Activated naive CD8-positive, alpha-beta T cell treated with anti-CD3 and anti-CD28 coated beads, Interleukin-2, amount 50 U/mL, for 24 hours (primary cell): ENCODE results near the gene RPS14.
A peak's percentile ranks its signal among the peaks of the same experiment; 100 is the strongest.
"Not testable (repeated sequence)": the region's sequence is repeated elsewhere in the genome, so short reads cannot be mapped to it uniquely, and the experiment has no call there.

Source experiments
- ATAC-seq: fragments of 150-1000 bp; cut with Tn5 transposase; one replicate; pipeline ENCODE4 v1.10.0; 2021
- DNase-seq: peaks from one replicate; pipeline ENCODE4 v3.0.0; 2021
- H3K27ac Mint-ChIP-seq: one replicate; pipeline ENCODE4 v1.8.0; 2021; ENCODE audit warnings: mild to moderate bottlenecking, mixed read lengths
- H3K27me3 Mint-ChIP-seq: one replicate; pipeline ENCODE4 v1.8.0; 2021; ENCODE audit warnings: mixed read lengths
- H3K36me3 Mint-ChIP-seq: one replicate; pipeline ENCODE4 v1.8.0; 2021; ENCODE audit warnings: low read depth, mixed read lengths
- H3K4me1 Mint-ChIP-seq: one replicate; pipeline ENCODE4 v1.8.0; 2021; ENCODE audit warnings: mixed read lengths
- H3K4me3 Mint-ChIP-seq: one replicate; pipeline ENCODE4 v1.8.0; 2021; ENCODE audit warnings: mild to moderate bottlenecking, moderate library complexity, mixed read lengths
- H3K9me3 Mint-ChIP-seq: one replicate; pipeline ENCODE4 v1.8.0; 2021; ENCODE audit warnings: mixed read lengths

RPS14 gene

DNA sequence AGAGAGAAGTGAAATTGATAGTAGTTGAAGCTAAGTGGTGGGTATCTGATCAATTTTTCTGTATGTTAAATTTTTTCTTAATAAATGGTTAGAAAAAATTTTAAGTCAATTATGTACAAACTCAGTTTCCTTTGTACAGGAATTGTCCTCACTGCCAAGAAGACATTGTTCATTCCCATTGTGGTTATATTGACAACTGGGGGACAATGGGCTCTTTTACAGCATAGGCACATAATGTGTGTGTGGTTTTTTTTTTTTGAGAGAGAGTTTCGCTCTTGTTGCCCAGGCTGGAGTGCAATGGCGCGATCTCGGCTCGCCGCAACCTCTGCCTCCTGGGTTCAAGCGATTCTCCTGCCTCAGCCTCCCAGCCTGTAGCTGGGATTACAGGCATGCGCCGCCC lies 23.4 kb downstream of the RPS14 start:
- H3K4me3 Mint-ChIP-seq, H3K27ac Mint-ChIP-seq, H3K9me3 Mint-ChIP-seq, DNase-seq, ATAC-seq, H3K4me1 Mint-ChIP-seq, H3K27me3 Mint-ChIP-seq, H3K36me3 Mint-ChIP-seq: not testable (repeated sequence)

DNA sequence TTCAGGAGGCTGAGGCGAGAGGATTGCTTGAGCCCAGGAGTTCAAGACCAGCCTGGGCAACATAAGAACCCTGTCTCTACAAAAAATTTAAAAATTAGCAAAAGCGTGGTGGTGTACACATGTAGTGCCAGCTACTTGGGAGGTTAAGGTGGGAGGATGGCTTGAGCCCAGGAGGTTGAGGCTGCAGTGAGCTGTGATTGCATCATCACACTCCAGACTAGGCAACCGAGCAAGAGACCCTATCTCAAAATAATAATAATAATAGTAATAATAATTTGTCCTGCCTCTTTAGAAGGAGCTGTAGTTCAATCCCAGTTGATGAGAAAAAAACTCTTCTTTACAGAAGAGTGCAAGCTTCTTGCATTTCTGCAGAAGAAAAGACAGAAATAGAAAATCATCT lies 26.8 kb downstream of the RPS14 start:
- Mint-ChIP-seq H3K27me3 (peaks cover 2% of the 10 kb centered on the region), H3K4me1 (peaks cover 15% of the 10 kb centered on the region), H3K36me3 (no peaks in the 10 kb centered on the region), H3K4me3 (no peak overlapping the region), H3K27ac (no peak overlapping the region), H3K9me3 (no peaks in the 10 kb centered on the region)
- DNase-seq (no peak), ATAC-seq (no peak)

DNA sequence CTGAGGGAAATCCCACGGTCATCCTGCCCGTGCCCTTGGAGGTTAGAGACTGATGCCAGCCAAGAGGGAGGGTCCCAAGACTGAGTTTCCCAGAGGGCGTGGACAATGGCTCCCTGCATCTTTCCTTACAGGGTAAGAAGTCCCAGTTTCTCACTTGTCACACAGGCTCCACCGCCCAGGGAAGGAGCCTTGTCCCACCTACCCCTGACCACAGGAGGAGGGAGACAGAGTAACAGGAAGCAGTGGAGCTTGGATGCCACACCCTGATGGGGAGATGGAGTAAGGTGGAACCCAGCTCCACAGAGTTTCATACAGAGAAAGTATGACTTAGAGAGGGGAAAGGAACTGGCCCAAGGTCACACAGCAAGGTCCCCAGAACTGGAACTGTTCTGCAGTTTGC lies 27.5 kb downstream of the RPS14 start:
- peaks cover 15% of the 10 kb centered on the region for H3K4me1 Mint-ChIP-seq
- H3K27ac Mint-ChIP-seq = peak overlapping the region; percentile 8
- H3K9me3 Mint-ChIP-seq = no peaks in the 10 kb centered on the region
- DNase-seq = no peak
- ATAC-seq = no peak
- H3K4me3 Mint-ChIP-seq = no peak overlapping the region
- no peaks in the 10 kb centered on the region for H3K36me3 Mint-ChIP-seq
- peaks cover 2% of the 10 kb centered on the region for H3K27me3 Mint-ChIP-seq

DNA sequence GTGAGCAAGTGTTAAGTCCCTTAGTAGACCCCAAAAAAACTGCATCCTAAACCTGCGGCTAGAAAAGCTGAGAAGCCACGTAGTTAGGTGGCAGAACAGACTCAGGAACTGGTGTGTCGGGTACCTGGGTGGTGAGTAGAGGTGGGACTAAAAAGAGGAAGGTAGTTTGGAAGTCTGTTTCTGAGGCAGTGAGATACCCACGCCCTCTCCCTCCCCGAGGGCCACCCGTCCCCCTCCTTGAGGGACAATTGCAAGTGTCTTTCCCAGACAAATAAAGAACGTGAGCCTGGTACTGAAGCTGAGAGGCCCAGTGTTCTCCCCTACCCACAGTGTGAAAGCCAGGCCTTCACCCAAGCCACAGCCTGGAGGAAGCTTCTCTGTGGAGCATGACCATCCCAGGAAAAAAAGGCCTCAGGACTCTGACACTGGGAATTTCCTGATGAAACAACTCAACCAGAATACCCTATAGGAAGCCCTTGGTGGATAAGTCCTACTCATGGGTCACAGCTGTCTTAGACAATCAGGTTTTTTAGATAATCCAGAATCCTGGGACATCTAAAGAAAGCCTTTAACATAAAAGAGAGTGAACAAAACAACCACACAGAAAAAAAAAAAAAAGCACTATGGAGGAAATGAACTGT lies 29.8 kb downstream of the RPS14 start:
- DNase-seq (no peak), ATAC-seq (no peak)
- Mint-ChIP-seq H3K4me3 (no peak overlapping the region), H3K36me3 (no peaks in the 10 kb centered on the region), H3K27me3 (peaks cover 2% of the 10 kb centered on the region), H3K9me3 (no peaks in the 10 kb centered on the region), H3K4me1 (peaks cover 22% of the 10 kb centered on the region), H3K27ac (peak overlapping the region; percentile 15)

DNA sequence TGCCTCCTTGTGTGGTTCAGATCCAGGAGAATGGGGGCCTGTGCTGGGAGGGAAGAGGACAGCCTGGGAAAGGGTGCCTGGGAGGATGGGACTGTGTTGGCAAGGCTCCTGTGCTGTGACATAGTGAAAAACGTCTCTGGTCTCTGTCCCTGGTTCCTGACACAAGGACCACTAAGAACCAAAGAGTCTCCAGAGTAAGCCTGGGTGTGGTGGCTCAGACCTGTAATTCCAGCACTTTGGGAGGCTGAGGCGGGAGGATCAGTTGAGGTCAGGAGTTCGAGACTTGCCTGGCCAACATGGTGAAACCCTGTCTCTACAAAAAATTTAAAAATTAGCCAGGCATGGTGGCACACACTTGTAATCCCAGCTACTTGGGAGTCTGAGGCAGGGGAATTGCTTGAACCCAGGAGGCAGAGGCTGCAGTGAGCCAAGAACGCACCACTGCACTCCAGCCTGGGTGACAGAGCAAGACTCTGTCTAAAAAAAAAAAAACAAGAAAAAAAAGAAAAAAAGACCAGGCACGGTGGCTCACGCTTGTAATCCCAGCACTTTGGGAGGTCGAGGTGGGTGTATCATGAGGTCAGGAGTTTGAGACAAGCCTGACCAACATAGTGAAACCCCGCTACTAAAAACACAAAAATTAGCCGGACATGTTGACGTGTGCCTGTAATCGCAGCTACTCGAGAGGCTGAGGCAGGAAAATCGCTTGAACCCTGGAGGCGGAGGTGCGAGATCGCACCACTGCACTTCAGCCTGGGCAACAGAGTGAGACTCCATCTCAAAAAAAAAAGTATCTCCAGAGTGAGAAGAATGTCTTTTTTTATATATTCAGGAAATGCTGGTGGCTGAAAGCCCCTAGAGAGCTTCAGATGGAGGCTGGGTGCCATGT lies 35.4 kb downstream of the RPS14 start:
- peak overlapping the region; percentile 98 for H3K4me3 Mint-ChIP-seq
- ATAC-seq, H3K27me3 Mint-ChIP-seq, DNase-seq, H3K9me3 Mint-ChIP-seq: not testable (repeated sequence)
- H3K4me1 Mint-ChIP-seq = peaks cover 49% of the 10 kb centered on the region
- peaks cover 19% of the 10 kb centered on the region for H3K36me3 Mint-ChIP-seq
- H3K27ac Mint-ChIP-seq = peak overlapping the region; percentile 99

DNA sequence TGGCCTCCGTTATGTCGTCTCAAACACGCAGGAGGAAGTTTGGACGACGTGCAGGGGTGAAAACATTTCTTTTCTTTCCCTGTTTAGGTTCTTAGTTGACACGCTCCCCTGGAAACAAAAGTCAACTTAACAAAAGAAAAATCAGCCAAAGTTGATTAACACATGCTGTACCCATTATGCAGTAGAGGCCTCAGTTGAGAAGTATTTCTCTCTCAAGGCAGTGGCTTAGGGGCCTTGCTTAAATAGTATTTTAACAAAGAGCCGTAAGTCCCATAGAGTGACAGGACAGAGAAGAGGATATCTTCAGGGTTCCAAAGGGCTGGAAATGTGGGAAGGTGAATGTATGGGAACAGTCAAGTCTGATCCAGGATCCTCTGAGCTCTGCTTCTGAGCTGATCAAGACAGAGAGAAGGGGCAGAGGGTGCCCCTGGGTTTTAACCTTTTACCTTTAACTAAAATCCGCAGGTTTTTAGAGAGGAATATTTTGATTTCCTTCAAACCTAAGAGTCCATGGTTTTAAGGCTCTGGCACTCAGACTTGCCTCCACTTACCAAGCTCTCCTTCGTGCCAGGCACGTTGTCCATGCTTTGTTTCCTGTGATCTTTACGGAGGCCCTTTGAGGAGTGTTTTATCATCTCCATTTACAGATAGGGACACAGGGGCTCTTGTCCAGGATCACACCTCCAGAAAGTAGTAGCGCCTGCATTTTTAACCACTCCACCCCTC lies 36.2 kb downstream of the RPS14 start:
- no peaks in the 10 kb centered on the region for H3K9me3 Mint-ChIP-seq
- peak overlapping the region; percentile 99 for H3K27ac Mint-ChIP-seq
- peaks cover 51% of the 10 kb centered on the region for H3K4me1 Mint-ChIP-seq

DNA sequence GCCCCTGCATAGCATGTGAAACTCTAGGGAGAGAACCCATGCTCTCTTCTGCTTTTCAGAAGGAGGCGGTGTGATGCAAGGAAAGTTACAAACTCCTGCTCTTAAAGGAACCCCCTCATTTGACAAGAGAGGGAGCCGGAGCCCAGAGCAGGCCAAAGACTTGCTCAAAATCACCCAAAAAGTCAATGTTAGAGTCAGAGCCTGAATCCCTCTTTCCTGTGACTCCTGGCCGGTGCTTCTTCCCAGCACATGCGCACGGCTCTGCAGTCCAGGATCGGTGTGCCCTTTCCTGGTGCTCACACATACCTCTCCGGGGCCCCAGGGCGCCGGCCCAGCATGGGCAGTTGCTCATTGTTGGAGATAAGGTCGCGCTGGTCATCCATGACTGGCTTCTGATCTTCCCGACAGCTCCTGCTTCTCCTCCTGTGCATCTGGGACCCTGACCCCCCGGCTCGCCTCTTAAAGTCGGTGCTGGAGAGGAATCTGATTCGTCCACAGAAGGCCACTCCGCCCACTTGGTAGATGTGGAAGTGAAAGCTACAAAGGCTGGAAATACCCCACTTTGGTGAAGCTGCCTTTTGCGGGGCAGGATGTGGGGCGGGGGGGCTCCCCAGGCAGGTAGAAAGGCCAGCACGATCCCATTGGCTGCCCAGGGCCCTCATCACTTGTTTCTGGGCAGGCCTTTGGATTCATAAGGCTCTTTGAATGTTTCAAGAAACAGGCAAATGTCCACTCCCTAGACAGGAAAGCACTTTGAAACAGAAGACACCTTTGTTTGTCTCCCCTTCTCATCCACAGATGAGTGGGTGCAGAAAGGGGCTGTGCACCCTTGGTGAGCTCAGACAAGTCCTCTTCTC lies 37.0 kb downstream of the RPS14 start, which contains the start of gene CD74:
Gene CD74, minus strand, starts transcription at position 592 of the 857 bp plus-strand sequence. Its CDS starts 161 bp downstream, at position 431.
- ATAC-seq (peak; percentile 89), DNase-seq (peak; percentile 93)
- no peaks in the 10 kb centered on the region for H3K9me3 Mint-ChIP-seq
- peak within 1 kb of the TSS; percentile 99 for H3K27ac Mint-ChIP-seq
- peak within 1 kb of the TSS; percentile 98 for H3K4me3 Mint-ChIP-seq
- peaks cover 58% of the 10 kb centered on the region for H3K4me1 Mint-ChIP-seq
- peaks cover 26% of the 10 kb centered on the region for H3K36me3 Mint-ChIP-seq
- no peaks in the 10 kb centered on the region for H3K27me3 Mint-ChIP-seq

More for the DNA sequence above, 36.2 kb downstream of the RPS14 start:
- no peak for ATAC-seq
- Mint-ChIP-seq H3K36me3 (peaks cover 23% of the 10 kb centered on the region), H3K4me3 (peak overlapping the region; percentile 98), H3K27me3 (no peaks in the 10 kb centered on the region)
- no peak for DNase-seq

DNA sequence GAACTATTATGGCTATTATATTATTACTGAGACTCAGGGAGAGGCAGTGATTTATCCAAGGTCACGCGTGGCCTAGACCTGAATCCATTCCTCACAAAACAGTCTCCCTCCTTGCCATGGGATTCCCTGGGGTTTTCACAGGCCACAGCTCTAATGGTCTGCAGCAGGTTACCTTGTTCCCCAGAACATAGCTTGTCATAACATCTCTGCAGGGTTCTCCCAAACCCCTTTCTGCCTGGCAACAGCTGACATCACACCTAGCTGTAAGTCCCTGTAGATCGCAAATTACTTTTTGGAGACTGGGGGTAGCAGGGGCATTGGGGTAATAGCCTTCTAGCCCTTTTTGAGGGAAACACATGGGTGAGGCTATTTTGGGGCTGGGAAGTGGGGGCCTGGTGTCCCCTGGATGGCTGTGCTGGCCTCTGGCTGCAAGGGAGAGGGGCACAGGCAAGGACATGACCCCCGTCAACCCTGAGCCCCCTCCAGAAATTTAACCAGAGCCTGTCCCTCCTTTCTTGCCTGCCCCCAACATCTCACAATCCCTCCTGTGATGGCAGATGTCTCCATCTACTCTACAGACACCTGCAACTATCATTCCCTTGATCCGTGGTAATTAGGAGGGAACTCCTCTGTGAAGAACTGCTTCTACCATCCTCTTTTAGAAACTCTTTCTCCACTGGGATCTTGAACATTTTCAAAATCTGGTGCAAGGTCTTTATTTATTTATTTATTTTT lies 38.1 kb downstream of the RPS14 start:
- DNase-seq (peak; percentile 72), ATAC-seq (peak; percentile 13)
- Mint-ChIP-seq H3K4me1 (peaks cover 58% of the 10 kb centered on the region), H3K36me3 (peaks cover 32% of the 10 kb centered on the region), H3K4me3 (peak overlapping the region; percentile 98), H3K9me3 (no peaks in the 10 kb centered on the region), H3K27me3 (no peaks in the 10 kb centered on the region), H3K27ac (peak overlapping the region; percentile 99)

DNA sequence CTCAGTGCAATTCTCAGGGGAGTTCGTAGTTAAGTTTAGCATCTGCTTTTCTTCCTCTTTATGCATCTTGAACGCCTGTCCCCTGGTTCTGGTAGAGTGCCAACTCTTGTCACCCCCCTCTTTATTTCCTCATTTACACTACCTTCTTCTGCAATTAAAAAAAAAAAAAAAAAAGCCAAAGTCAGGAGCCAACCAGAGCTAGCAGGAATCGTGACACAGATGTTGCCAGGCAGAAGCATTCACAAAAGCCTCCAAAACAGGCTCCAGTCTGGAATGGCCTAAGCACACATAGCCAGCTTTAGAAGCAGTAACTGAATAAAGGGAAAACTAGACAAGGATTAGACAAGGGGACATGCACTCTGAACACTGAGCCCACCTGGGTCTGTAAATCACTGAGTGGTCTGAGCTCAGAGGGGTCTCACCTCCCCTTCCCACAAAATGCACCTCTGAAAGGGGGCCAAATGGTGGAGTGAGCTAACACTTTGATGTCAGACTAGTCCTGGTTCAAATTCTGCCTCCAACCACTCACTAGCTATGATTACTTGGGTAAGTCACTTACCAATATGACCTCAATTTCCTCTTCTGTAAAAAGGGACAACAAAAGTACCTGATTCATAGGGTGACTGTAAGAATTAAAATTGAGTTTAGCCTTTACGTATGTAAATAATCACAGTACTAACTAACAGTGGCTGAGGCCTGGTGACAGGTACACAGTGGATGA lies 38.9 kb downstream of the RPS14 start:
- H3K27ac Mint-ChIP-seq = peak overlapping the region; percentile 99
- no peaks in the 10 kb centered on the region for H3K27me3 Mint-ChIP-seq
- DNase-seq (peak; percentile 35), ATAC-seq (peak; percentile 2)
- peaks cover 38% of the 10 kb centered on the region for H3K36me3 Mint-ChIP-seq
- no peaks in the 10 kb centered on the region for H3K9me3 Mint-ChIP-seq
- H3K4me3 Mint-ChIP-seq = peak overlapping the region; percentile 98
- peaks cover 55% of the 10 kb centered on the region for H3K4me1 Mint-ChIP-seq

DNA sequence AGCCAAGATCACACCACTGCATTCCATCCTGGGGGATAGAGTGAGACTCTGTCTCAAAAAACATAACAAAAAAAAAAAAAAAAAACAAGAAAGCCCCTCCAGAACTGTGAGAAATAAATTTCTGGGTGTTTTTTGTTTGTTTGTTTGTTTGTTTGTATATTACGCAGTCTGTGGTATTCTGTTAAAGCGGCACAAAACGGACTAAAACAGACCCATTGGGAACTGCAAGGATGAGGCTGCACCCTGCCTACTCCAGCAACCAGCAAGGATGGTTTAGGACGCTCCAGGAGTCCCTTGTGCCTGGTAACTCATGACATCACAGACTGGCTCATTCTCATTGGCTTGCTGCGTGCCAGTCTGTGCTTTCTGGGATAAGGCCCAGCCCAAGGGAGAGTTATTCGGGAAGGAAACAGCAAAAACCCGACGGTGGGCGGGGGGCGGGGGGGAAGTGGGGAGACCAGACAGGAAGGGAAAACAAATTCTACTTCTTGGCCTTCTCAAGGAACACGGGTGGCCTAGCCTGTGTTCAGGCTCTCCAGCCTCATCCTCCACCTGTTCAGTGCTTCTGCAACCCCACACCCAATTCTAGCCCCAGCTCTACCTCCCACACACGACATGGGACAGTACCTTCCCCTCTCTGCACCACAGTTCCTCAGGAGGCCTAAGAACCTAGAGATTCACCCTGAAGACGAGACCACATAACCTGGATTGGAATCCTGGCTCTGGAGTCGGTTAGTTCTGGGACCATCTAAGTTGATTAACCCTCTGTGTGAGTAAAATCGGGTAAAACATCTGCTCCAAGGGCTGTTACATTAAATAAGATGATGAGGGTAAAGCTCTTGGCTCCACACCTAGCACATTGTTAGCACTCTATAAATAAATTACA lies 39.7 kb downstream of the RPS14 start:
- ATAC-seq (peak; percentile 35), DNase-seq (peak; percentile 50)
- Mint-ChIP-seq H3K4me3 (peak overlapping the region; percentile 98), H3K4me1 (peaks cover 51% of the 10 kb centered on the region), H3K27ac (peak overlapping the region; percentile 99), H3K36me3 (peaks cover 38% of the 10 kb centered on the region), H3K27me3 (no peaks in the 10 kb centered on the region), H3K9me3 (no peaks in the 10 kb centered on the region)

DNA sequence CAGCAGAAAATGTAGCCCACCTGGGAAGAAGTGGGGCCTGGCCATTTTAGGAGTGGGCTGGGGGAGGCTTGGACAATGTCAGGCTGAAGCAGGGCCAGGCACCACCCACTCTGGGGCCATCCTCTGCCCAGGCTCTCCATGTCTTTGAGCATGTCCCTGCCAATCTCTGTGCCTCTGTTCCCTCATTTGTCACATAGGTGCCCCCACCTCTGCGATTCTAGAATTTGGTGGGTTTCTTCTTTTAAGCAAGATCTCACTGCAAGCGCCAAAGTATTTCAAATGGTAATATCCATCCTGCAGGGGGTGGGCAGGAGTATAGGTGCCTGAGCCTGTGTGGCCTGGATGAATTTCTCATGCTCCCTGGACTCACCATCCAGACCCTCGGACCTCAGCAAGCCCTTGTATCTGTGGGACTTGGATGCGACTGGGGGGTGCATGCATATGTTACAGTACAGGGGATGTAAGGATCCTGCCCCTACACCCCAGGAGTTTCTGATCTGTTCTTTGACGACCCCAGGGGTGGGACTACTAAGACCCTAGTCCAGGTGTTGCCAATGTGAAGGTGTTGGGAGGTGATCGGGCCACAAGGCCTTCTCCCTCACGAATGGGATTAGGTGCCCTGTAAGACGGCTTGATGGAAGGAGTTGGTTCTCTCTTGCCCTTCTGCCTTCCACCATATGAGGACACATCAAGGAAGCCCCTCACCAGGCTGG lies 41.2 kb downstream of the RPS14 start:
- H3K36me3 Mint-ChIP-seq = peaks cover 41% of the 10 kb centered on the region
- no peak overlapping the region for H3K27ac Mint-ChIP-seq
- no peaks in the 10 kb centered on the region for H3K9me3 Mint-ChIP-seq
- H3K4me3 Mint-ChIP-seq = peak overlapping the region; percentile 26
- DNase-seq = no peak
- H3K27me3 Mint-ChIP-seq = no peaks in the 10 kb centered on the region
- H3K4me1 Mint-ChIP-seq = peaks cover 43% of the 10 kb centered on the region
- ATAC-seq = no peak
